CD8-positive, alpha-beta memory T cell (primary cell): ENCODE data around the gene C14orf93. TPM values are rescaled to one million over a fixed set of nuclear protein-coding genes. Genes with fewer than 3 reads are reported as not detected.
"Not testable (repeated sequence)": the region's sequence is repeated elsewhere in the genome, so short reads cannot be mapped to it uniquely, and the experiment has no call there.

Source experiments
- CTCF ChIA-PET: fragments of 350-600 bp; sonication (Branson Sonifier 250); formaldehyde crosslinking; loops from one replicate; lab custom pipeline; 2021; ENCODE audit warnings: antibody characterized with exemption; lab: Charles Lee
- POLR2A ChIA-PET: fragments of 350-600 bp; sonication (Branson Sonifier 250); formaldehyde crosslinking; loops from one replicate; lab custom pipeline; 2021; ENCODE audit warnings: antibody characterized with exemption; lab: Charles Lee
- DNase-seq, 5 donors: peaks; one replicate each; pipeline versions ENCODE4 v3.0.0 to v3.0.0-alpha.2; 2020 to 2022; ENCODE audit warnings: mixed read lengths in 1 of 5
- H3K27ac ChIP-seq: one replicate; pipeline ENCODE4 v1.7.0; 2013; ENCODE audit warnings: low read depth, mild to moderate bottlenecking, low read length, moderate library complexity
- H3K27me3 ChIP-seq: 2 replicates; pipeline ENCODE4 v1.7.0; 2013; ENCODE audit warnings: low read length, mild to moderate bottlenecking; ENCODE audit not compliant: insufficient read depth, poor library complexity, severe bottlenecking
- H3K36me3 ChIP-seq: 2 replicates; pipeline ENCODE4 v1.7.0; 2013; ENCODE audit warnings: mild to moderate bottlenecking, low read length, moderate library complexity; ENCODE audit not compliant: insufficient read depth
- H3K4me1 ChIP-seq: 2 replicates; pipeline ENCODE4 v1.7.0; 2013; ENCODE audit warnings: mild to moderate bottlenecking, low read length, moderate library complexity; ENCODE audit not compliant: insufficient read depth
- H3K4me3 ChIP-seq: 2 replicates; pipeline ENCODE4 v1.7.0; 2013; ENCODE audit warnings: mild to moderate bottlenecking, low read length
- H3K9me3 ChIP-seq: 2 replicates; pipeline ENCODE4 v1.7.0; 2013; ENCODE audit warnings: mild to moderate bottlenecking, low read length
- H3K27ac Mint-ChIP-seq, 8 donors: one replicate each; pipeline ENCODE4 v1.8.0; 2020 to 2021; ENCODE audit warnings: mixed read lengths in 8 of 8, mild to moderate bottlenecking in 6 of 8, inconsistent platforms in 3 of 8, moderate library complexity in 3 of 8
- H3K27me3 Mint-ChIP-seq, 2 donors: one replicate each; pipeline ENCODE4 v1.8.0; 2020 to 2021; ENCODE audit warnings: mixed read lengths in 2 of 2, mild to moderate bottlenecking in 1 of 2, moderate library complexity in 1 of 2
- H3K36me3 Mint-ChIP-seq, 3 donors: one replicate each; pipeline ENCODE4 v1.8.0; 2020 to 2021; ENCODE audit warnings: mixed read lengths in 3 of 3, inconsistent platforms in 1 of 3, mild to moderate bottlenecking in 1 of 3
- H3K4me1 Mint-ChIP-seq, 3 donors: one replicate each; pipeline ENCODE4 v1.8.0; 2020 to 2021; ENCODE audit warnings: mixed read lengths in 3 of 3, inconsistent platforms in 1 of 3, mild to moderate bottlenecking in 1 of 3
- H3K4me3 Mint-ChIP-seq, 7 donors: one replicate each; pipeline ENCODE4 v1.8.0; 2020 to 2021; ENCODE audit warnings: mixed read lengths in 7 of 7, mild to moderate bottlenecking in 6 of 7, moderate library complexity in 4 of 7, inconsistent platforms in 2 of 7
- H3K9me3 Mint-ChIP-seq, 5 donors: one replicate each; pipeline ENCODE4 v1.8.0; 2020 to 2022; ENCODE audit warnings: mixed read lengths in 5 of 5, mild to moderate bottlenecking in 3 of 5, moderate library complexity in 2 of 5, inconsistent platforms in 1 of 5
- polyA plus RNA-seq: library from polyadenylated mRNA; unstranded; fragments of 300-500 nt; fragmentation: Illumina TruSeq; gene quantifications from one replicate; pipeline ENCODE4 v1.2.3, GENCODE V29; 2021
- total RNA-seq, 2 experiments: library from RNA; stranded (reverse); gene quantifications; one replicate each; pipeline ENCODE4 v1.2.3, GENCODE V29; 2021

C14orf93 gene
- total and polyA plus RNA-seq, 3 experiments from 2014 or later = 5.8 to 8.3 (median 7.5) TPM

GRCh38 chr14:23021889-23022442, 12.0 kb upstream of the C14orf93 start:
- H3K27me3 ChIP-seq = no peaks in the 10 kb centered on the region
- no peak overlapping the region for H3K27ac ChIP-seq
- H3K4me3 Mint-ChIP-seq = no peak overlapping the region
- H3K27ac Mint-ChIP-seq = no peak overlapping the region
- peaks cover 46% of the 10 kb centered on the region for H3K4me1 ChIP-seq
- peaks cover 8 to 27% (median 16%) of the 10 kb centered on the region in 3 donors for H3K36me3 Mint-ChIP-seq
- H3K4me3 ChIP-seq = no peak overlapping the region
- peaks cover 6 to 24% (median 11%) of the 10 kb centered on the region in 3 donors for H3K4me1 Mint-ChIP-seq
- CTCF ChIA-PET = interaction anchor here (0.9 to 1.2 kb wide), 3 partner anchors 15 to 36 kb away, joined by 3 to 6 read pairs (median 4); partner anchors contain the start of gene CDH24
- no peaks in the 10 kb centered on the region for H3K9me3 Mint-ChIP-seq
- DNase-seq = no peak
- peaks cover 12% of the 10 kb centered on the region for H3K36me3 ChIP-seq
- POLR2A ChIA-PET = no interaction called here
- H3K9me3 ChIP-seq = no peaks in the 10 kb centered on the region
- H3K27me3 Mint-ChIP-seq = no peaks in the 10 kb centered on the region

DNA sequence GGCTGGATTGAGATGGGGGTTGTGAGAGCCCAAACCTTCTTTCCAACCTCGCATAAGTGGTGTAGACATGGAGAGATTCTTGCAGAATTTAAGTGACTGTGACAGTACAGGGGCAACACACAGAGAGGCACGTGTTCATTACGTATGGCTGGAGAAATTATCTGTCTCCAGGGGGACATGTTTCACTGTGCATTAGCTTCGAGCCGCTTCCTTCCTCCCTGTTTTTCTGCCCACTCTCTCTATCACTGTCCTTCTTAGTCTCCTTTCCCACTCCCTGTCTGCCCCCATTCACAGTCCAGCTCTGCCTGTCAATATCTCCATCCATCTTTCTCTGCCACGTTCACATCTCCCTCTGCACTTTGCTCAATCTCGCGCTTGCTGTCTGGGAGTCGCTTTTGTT, 11.5 kb upstream of the C14orf93 start:
- H3K36me3 Mint-ChIP-seq = peaks cover 8 to 27% (median 16%) of the 10 kb centered on the region in 3 donors
- Histone ChIP-seq H3K27ac (no peak overlapping the region), H3K36me3 (peaks cover 12% of the 10 kb centered on the region), H3K27me3 (no peaks in the 10 kb centered on the region), H3K9me3 (no peaks in the 10 kb centered on the region), H3K4me1 (peaks cover 46% of the 10 kb centered on the region), H3K4me3 (peak overlapping the region; percentile 7)
- no peak for DNase-seq
- H3K4me1 Mint-ChIP-seq = peaks cover 6 to 24% (median 11%) of the 10 kb centered on the region in 3 donors
- no peak overlapping the region for H3K4me3 Mint-ChIP-seq
- ChIA-PET CTCF (interaction anchor here (0.9 to 1.2 kb wide), 2 partner anchors 14 to 26 kb away, joined by 3 to 4 read pairs; no protein-coding TSS in a partner anchor), POLR2A (no interaction called here)
- H3K27me3 Mint-ChIP-seq = no peaks in the 10 kb centered on the region
- no peaks in the 10 kb centered on the region for H3K9me3 Mint-ChIP-seq
- H3K27ac Mint-ChIP-seq = no peak overlapping the region

- peaks cover 2 to 17% (median 11%) of the 10 kb centered on the region in 3 donors for H3K36me3 Mint-ChIP-seq
- no peaks in the 10 kb centered on the region for H3K27me3 Mint-ChIP-seq
- Histone ChIP-seq H3K27me3 (no peaks in the 10 kb centered on the region), H3K36me3 (peaks cover 3% of the 10 kb centered on the region), H3K4me1 (peaks cover 40% of the 10 kb centered on the region), H3K9me3 (no peaks in the 10 kb centered on the region), H3K4me3 (peak overlapping the region; percentile 7), H3K27ac (no peak overlapping the region)
- no peak overlapping the region for H3K4me3 Mint-ChIP-seq
- CTCF ChIA-PET = interaction anchor here (1.0 to 1.5 kb wide), 4 partner anchors 8 to 49 kb away, joined by 3 to 5 read pairs (median 3); no protein-coding TSS in a partner anchor
- H3K9me3 Mint-ChIP-seq = no peaks in the 10 kb centered on the region
- DNase-seq = no peak
- POLR2A ChIA-PET = no interaction called here
- peaks cover 4 to 21% (median 8%) of the 10 kb centered on the region in 3 donors for H3K4me1 Mint-ChIP-seq
- peak overlapping the region in 1 of 8 donors; percentile 68 for H3K27ac Mint-ChIP-seq
Measured at GRCh38 chr14:23020143-23021128, 10.5 kb upstream of the C14orf93 start.

DNA sequence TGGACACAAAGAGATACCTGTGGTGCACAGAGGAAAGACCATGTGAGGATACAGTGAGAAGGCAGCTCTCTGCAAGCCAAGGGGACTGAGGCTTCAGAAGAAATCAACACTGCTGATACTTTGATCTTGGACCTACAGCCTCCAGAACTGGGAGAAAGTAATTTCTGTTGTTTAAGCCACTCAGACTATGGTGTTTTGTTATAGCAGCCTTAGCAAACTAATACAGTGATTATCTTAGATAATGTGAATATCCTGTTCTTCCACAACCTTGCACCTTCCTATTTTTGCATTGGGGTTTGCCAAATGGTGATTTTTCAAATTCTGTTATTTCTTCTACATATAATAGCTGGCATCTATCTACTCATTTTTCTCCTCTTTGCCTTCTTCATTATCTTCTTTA, 8.2 kb upstream of the C14orf93 start:
- peaks cover 0 to 2% (median 2%) of the 10 kb centered on the region in 3 donors for H3K36me3 Mint-ChIP-seq
- no peak for DNase-seq
- Histone ChIP-seq H3K4me3 (no peak overlapping the region), H3K36me3 (no peaks in the 10 kb centered on the region), H3K27me3 (no peaks in the 10 kb centered on the region), H3K4me1 (peaks cover 27% of the 10 kb centered on the region), H3K27ac (no peak overlapping the region), H3K9me3 (no peaks in the 10 kb centered on the region)
- no peak overlapping the region for H3K27ac Mint-ChIP-seq
- CTCF ChIA-PET = interaction anchor here (1.2 kb wide), 1 partner anchor 32 kb away, joined by 3 read pairs; no protein-coding TSS in a partner anchor
- POLR2A ChIA-PET = no interaction called here
- H3K27me3 Mint-ChIP-seq = no peaks in the 10 kb centered on the region
- H3K4me1 Mint-ChIP-seq = peaks cover 0 to 3% (median 0%) of the 10 kb centered on the region in 3 donors
- H3K4me3 Mint-ChIP-seq = no peak overlapping the region
- no peaks in the 10 kb centered on the region for H3K9me3 Mint-ChIP-seq

DNA sequence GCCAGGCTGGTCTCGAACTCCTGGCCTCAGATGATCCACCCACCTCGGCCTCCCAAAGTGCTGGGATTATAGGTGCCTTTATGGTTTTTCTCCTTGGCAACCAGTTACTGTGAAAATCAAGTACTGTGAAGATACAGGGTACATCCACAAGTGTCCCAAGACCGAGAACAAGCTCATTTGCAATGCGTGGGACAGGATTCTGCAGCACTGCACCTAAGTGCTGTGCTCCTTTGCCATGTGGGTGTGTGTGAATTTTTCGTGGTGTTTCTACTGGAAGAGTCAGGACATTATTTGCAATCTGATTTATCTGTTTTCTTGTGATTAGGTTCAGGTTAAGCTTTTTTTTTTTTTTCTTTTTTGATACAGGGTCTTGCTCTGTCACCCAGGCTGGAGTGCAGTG, 7.1 kb upstream of the C14orf93 start:
- DNase-seq = no peak
- ChIA-PET POLR2A (interaction anchor here (0.5 kb wide), 1 partner anchor 17 kb away, joined by 3 read pairs; no protein-coding TSS in a partner anchor), CTCF (interaction anchor here (1.6 to 3.0 kb wide), 2 partner anchors 10 kb away, joined by 3 to 14 read pairs; no protein-coding TSS in a partner anchor)
- Mint-ChIP-seq H3K9me3 (no peaks in the 10 kb centered on the region), H3K27me3 (no peaks in the 10 kb centered on the region), H3K4me1 (no peaks in the 10 kb centered on the region), H3K27ac (peak overlapping the region in 1 of 8 donors; percentile 58), H3K36me3 (peaks cover 0 to 2% (median 0%) of the 10 kb centered on the region in 3 donors), H3K4me3 (peak overlapping the region in 1 of 7 donors; percentile 10)
- Histone ChIP-seq H3K9me3 (no peaks in the 10 kb centered on the region), H3K27me3 (no peaks in the 10 kb centered on the region), H3K36me3 (no peaks in the 10 kb centered on the region), H3K4me1 (peaks cover 19% of the 10 kb centered on the region), H3K4me3 (no peak overlapping the region), H3K27ac (no peak overlapping the region)

DNA sequence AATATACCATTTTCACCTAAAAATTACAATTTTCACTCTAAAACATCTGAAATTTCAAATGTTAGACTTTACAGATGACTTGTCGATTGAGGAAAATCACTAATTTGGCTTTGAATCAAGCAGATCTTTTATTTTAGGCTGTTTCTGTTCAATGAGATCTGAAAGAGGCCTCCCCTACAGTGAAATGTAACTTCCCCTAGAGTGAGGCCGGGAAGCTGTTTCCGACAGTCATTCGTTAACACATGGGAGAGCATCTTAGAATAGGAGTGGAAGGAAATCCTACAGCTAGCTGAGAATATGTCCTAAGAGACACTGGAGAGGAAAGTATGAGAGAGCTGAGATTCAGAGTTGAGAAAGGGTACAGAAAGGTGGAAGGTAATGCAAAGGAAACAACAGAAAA, 5.7 kb upstream of the C14orf93 start:
- Mint-ChIP-seq H3K27me3 (no peaks in the 10 kb centered on the region), H3K9me3 (no peaks in the 10 kb centered on the region), H3K4me1 (peaks cover 2 to 5% (median 4%) of the 10 kb centered on the region in 3 donors), H3K27ac (no peak overlapping the region), H3K36me3 (no peaks in the 10 kb centered on the region), H3K4me3 (no peak overlapping the region)
- no peak for DNase-seq
- H3K9me3 ChIP-seq = no peaks in the 10 kb centered on the region
- no peak overlapping the region for H3K27ac ChIP-seq
- ChIA-PET CTCF (interaction anchor here (1.6 to 5.8 kb wide), 4 partner anchors 9 to 42 kb away, joined by 3 to 32 read pairs (median 10); partner anchors contain the start of gene CDH24), POLR2A (no interaction called here)
- no peak overlapping the region for H3K4me3 ChIP-seq
- H3K27me3 ChIP-seq = no peaks in the 10 kb centered on the region
- no peaks in the 10 kb centered on the region for H3K36me3 ChIP-seq
- H3K4me1 ChIP-seq = peaks cover 5% of the 10 kb centered on the region

DNA sequence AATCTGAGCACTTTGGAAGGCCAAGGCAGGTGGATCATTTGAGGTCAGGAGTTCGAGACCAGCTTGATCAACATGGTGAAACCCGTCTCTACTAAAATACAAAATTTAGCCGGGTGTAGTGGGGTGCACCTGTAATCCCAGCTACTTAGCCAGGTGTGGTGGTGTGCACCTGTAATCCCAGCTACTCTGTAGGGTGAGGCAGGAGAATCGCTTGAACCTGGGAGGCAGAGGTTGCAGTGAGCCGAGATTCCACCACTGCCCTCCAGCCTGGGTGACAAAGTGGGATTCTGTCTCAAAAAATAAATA, 3.8 kb upstream of the C14orf93 start:
- H3K9me3 Mint-ChIP-seq, POLR2A ChIA-PET, H3K9me3 ChIP-seq, H3K27ac Mint-ChIP-seq, H3K27me3 Mint-ChIP-seq, H3K27ac ChIP-seq, H3K4me3 ChIP-seq, H3K36me3 ChIP-seq, H3K27me3 ChIP-seq, H3K36me3 Mint-ChIP-seq, DNase-seq: not testable (repeated sequence)
- H3K4me1 Mint-ChIP-seq = peaks cover 15 to 23% (median 20%) of the 10 kb centered on the region in 3 donors
- H3K4me1 ChIP-seq = peaks cover 15% of the 10 kb centered on the region
- CTCF ChIA-PET = interaction anchor here (1.4 to 5.8 kb wide), 3 partner anchors 15 to 42 kb away, joined by 3 to 32 read pairs (median 5); no protein-coding TSS in a partner anchor
- H3K4me3 Mint-ChIP-seq = peak overlapping the region in 1 of 7 donors; percentile 80
